B cell (primary cell): Measurements from ENCODE around the gene IPO11. TPM values are rescaled to one million over a fixed set of nuclear protein-coding genes. Genes with fewer than 3 reads are reported as not detected.
"Not testable (repeated sequence)": the region's sequence is repeated elsewhere in the genome, so short reads cannot be mapped to it uniquely, and the experiment has no call there.

Source experiments
- ATAC-seq: fragments of 200-7000 bp; cut with Tn5 transposase; one replicate; pipeline ENCODE4 v1.10.0; 2021; ENCODE audit warnings: low read depth, mild to moderate bottlenecking, moderate number of reproducible peaks, moderate library complexity
- CTCF ChIA-PET: fragments of 350-600 bp; sonication (Branson Sonifier 250); formaldehyde crosslinking; loops from one replicate; lab custom pipeline; 2021; ENCODE audit warnings: antibody characterized with exemption, inconsistent platforms; lab: Charles Lee
- POLR2A ChIA-PET: fragments of 350-600 bp; sonication (Branson Sonifier 250); formaldehyde crosslinking; loops from one replicate; lab custom pipeline; 2021; ENCODE audit warnings: antibody characterized with exemption; lab: Charles Lee
- DNase-seq: peaks from one replicate; pipeline ENCODE4 v3.0.0; 2013
- H2AFZ ChIP-seq: 2 replicates; pipeline ENCODE4 v1.6.1; 2012; ENCODE audit warnings: mild to moderate bottlenecking, low read depth, low read length; ENCODE audit not compliant: insufficient read depth, poor library complexity, severe bottlenecking
- H3K27ac ChIP-seq, 2 donors: 1 replicate in 1 of 2; 2 replicates in 1 of 2; pipeline ENCODE4 v1.5.1; 2012 to 2013; ENCODE audit warnings: low read length in 2 of 2, mild to moderate bottlenecking in 2 of 2, moderate library complexity in 1 of 2
- H3K27me3 ChIP-seq, 4 experiments: fragments of 200-600 bp in 1 of 4; sonication (generic) in 1 of 4; replicated peaks in 1 of 4; 1 replicate in 2 of 4; 2 replicates in 2 of 4; pipeline versions ENCODE4 v1.6.1 to v1.7.0; 2013 to 2016; ENCODE audit warnings: low read length in 3 of 4, mild to moderate bottlenecking in 2 of 4, mixed read lengths in 1 of 4, moderate library complexity in 1 of 4; ENCODE audit not compliant: insufficient read depth in 4 of 4, control insufficient read depth in 3 of 4; ENCODE audit errors: control extremely low read depth in 1 of 4
- H3K36me3 ChIP-seq, 2 experiments: replicated peaks in 1 of 2; 1 replicate in 1 of 2; 2 replicates in 1 of 2; pipeline versions ENCODE4 v1.6.1 to v1.7.1; 2013; ENCODE audit warnings: low read length in 1 of 2; ENCODE audit not compliant: insufficient read depth in 2 of 2, control insufficient read depth in 1 of 2; ENCODE audit errors: control extremely low read depth in 1 of 2, extremely low read depth in 1 of 2
- H3K4me1 ChIP-seq, 2 donors: fragments of 200-600 bp in 1 of 2; sonication (generic) in 1 of 2; 1 replicate in 1 of 2; 2 replicates in 1 of 2; pipeline versions ENCODE4 v1.5.1 to v1.6.1; 2013 to 2017; ENCODE audit warnings: low read length in 2 of 2; ENCODE audit not compliant: control insufficient read depth in 2 of 2, insufficient read depth in 2 of 2
- H3K4me2 ChIP-seq: replicated peaks from 2 replicates; pipeline ENCODE3; 2012; ENCODE audit warnings: mild to moderate bottlenecking, low read depth, low read length; ENCODE audit not compliant: poor library complexity, severe bottlenecking
- H3K4me3 ChIP-seq, 5 experiments: fragments of 200-600 bp in 1 of 5; sonication (generic) in 1 of 5; 1 replicate in 3 of 5; 2 replicates in 2 of 5; pipeline versions ENCODE4 v1.5.1 to v1.7.0; 2011 to 2016; ENCODE audit warnings: low read length in 4 of 5, mild to moderate bottlenecking in 4 of 5, low read depth in 2 of 5, control low read depth in 1 of 5, moderate library complexity in 1 of 5; ENCODE audit not compliant: insufficient read depth in 1 of 5; ENCODE audit errors: control extremely low read depth in 1 of 5, extremely low read depth in 1 of 5
- H3K79me2 ChIP-seq: fragments of 200-600 bp; sonication (generic); one replicate; pipeline ENCODE4 v1.6.0; 2016; ENCODE audit warnings: low read length; ENCODE audit not compliant: control insufficient read depth, insufficient read depth
- H3K9ac ChIP-seq: fragments of 200-600 bp; sonication (generic); 2 replicates; pipeline ENCODE4 v1.6.1; 2017; ENCODE audit warnings: mild to moderate bottlenecking, low read length, moderate library complexity
- H3K9me3 ChIP-seq, 3 donors: one replicate each; pipeline versions ENCODE4 v1.6.1 to v1.7.1; 2013; ENCODE audit warnings: low read length in 2 of 3; ENCODE audit not compliant: control insufficient read depth in 2 of 3, insufficient read depth in 1 of 3; ENCODE audit errors: control extremely low read depth in 1 of 3
- H4K20me1 ChIP-seq: 2 replicates; pipeline ENCODE4 v1.6.0; 2012; ENCODE audit warnings: mild to moderate bottlenecking, low read length; ENCODE audit not compliant: insufficient read depth, control insufficient read depth, poor library complexity, severe bottlenecking
- H3K27ac Mint-ChIP-seq: one replicate; pipeline ENCODE4 v1.8.0; 2021; ENCODE audit warnings: mixed read lengths
- H3K27me3 Mint-ChIP-seq: one replicate; pipeline ENCODE4 v1.8.0; 2021; ENCODE audit warnings: mixed read lengths
- H3K4me1 Mint-ChIP-seq: one replicate; pipeline ENCODE4 v1.8.0; 2021; ENCODE audit warnings: mixed read lengths
- H3K4me3 Mint-ChIP-seq: one replicate; pipeline ENCODE4 v1.8.0; 2021; ENCODE audit warnings: mixed read lengths
- H3K9me3 Mint-ChIP-seq: one replicate; pipeline ENCODE4 v1.8.0; 2022; ENCODE audit warnings: mixed read lengths; ENCODE audit not compliant: insufficient read depth
- EZH2 ChIP-seq: IDR thresholded peaks from 2 replicates; pipeline ENCODE4 v1.6.1; 2012; ENCODE audit warnings: borderline replicate concordance, low read depth, mild to moderate bottlenecking, moderate library complexity, low read length; ENCODE audit not compliant: insufficient read depth, poor library complexity, severe bottlenecking
- WGBS: methylation state at CpG from one replicate; pipeline ENCODE4 v1.1.5; 2013; ENCODE audit warnings: missing lambda C conversion rate; ENCODE audit not compliant: insufficient coverage; 5-methylcytosine and 5-hydroxymethylcytosine counted together
- intact Hi-C: fragments of 100-400 bp; cut with micrococcal nuclease; formaldehyde crosslinking; loops from one replicate; pipeline ENCODE4 v1.10.0; 2022
- polyA plus RNA-seq: library from polyadenylated mRNA; depleted of rRNA; stranded (reverse); fragments of >200 nt; gene quantifications from 2 replicates; pipeline ENCODE4 v1.2.3, GENCODE V29; 2012
- total RNA-seq, 2 donors: library from RNA; stranded (reverse); fragments of 120-200 nt in 1 of 2; gene quantifications; 1 replicate in 1 of 2; 2 replicates in 1 of 2; pipeline versions ENCODE4 v1.2.3 to v1.2.4, GENCODE V29; 2013 to 2022
- TF ChIP-seq, protein P1 (sequence below): fragments of 200-600 bp; IDR thresholded peaks from one replicate; pipeline ENCODE4 v1.8.0; 2022; ENCODE audit warnings: antibody characterized with exemption, mild to moderate bottlenecking

IPO11 gene
- total and polyA plus RNA-seq, 2 donors (not counting 1 experiment from before 2014, with no cell fraction given), result 3.8 to 37.4 TPM

DNA sequence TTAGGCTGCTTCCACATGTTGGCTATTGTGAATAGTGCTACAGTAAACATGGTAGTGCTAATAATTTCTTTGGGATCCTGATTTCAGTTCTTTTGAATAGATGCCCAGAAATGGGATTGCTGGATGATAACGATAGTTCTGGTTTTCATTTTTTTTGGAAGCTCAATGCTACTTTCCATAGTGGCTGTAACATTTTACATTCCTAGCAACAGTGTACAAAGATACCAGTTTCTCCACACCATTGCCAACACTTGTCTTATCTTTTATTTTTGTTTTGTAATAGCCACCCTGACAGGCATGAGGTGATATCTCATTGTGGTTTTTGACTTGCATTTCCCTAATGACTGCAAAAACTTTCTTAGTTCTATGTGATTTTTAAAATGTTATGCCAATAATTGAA lies 97.2 kb downstream of the IPO11 start:
- no peak overlapping the region for H3K4me2 ChIP-seq
- WGBS, result no CpG with 5 or more reads among the region's 1 CpG
- H3K79me2 ChIP-seq, result no peaks in the 10 kb centered on the region
- H3K4me1 ChIP-seq, result no peaks in the 10 kb centered on the region
- no peak overlapping the region for H3K9ac ChIP-seq
- TF ChIP-seq, protein P1, sequence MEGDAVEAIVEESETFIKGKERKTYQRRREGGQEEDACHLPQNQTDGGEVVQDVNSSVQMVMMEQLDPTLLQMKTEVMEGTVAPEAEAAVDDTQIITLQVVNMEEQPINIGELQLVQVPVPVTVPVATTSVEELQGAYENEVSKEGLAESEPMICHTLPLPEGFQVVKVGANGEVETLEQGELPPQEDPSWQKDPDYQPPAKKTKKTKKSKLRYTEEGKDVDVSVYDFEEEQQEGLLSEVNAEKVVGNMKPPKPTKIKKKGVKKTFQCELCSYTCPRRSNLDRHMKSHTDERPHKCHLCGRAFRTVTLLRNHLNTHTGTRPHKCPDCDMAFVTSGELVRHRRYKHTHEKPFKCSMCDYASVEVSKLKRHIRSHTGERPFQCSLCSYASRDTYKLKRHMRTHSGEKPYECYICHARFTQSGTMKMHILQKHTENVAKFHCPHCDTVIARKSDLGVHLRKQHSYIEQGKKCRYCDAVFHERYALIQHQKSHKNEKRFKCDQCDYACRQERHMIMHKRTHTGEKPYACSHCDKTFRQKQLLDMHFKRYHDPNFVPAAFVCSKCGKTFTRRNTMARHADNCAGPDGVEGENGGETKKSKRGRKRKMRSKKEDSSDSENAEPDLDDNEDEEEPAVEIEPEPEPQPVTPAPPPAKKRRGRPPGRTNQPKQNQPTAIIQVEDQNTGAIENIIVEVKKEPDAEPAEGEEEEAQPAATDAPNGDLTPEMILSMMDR, result no peak
- no peak for TF ChIP-seq EZH2
- Mint-ChIP-seq H3K4me3 (no peak overlapping the region), H3K9me3 (peaks cover 3% of the 10 kb centered on the region), H3K27me3 (no peaks in the 10 kb centered on the region), H3K4me1 (peaks cover 4% of the 10 kb centered on the region), H3K27ac (no peak overlapping the region)
- POLR2A ChIA-PET, result no interaction called here
- ATAC-seq (no peak), DNase-seq (no peak)
- H3K4me3 ChIP-seq, result no peak overlapping the region
- no peaks in the 10 kb centered on the region for H4K20me1 ChIP-seq
- CTCF ChIA-PET, result no interaction called here
- H3K36me3 ChIP-seq, result peaks cover 2 to 17% of the 10 kb centered on the region in 2 experiments
- H3K9me3 ChIP-seq, result peaks cover 0 to 3% (median 0%) of the 10 kb centered on the region in 3 donors
- no peaks in the 10 kb centered on the region for H3K27me3 ChIP-seq
- H2AFZ ChIP-seq, result no peak overlapping the region
- no peak overlapping the region for H3K27ac ChIP-seq
- intact Hi-C loops, result no loop called here

DNA sequence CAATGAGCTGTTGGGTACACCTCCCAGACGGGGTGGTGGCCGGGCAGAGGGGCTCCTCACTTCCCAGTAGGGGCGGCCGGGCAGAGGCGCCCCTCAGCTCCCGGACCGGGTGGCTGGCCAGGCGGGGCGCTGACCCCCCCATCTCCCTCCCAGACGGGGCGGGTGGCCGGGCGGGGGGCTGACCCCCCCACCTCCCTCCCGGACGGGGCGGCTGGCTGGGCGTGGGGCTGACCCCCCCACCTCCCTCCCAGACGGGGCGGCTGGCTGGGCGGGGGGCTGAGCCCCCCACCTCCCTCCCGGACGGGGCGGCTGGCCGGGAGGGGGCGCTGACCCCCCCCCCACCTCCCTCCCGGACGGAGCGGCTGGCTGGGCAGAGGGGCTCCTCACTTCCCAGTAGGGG lies 100.5 kb downstream of the IPO11 start:
- H4K20me1 ChIP-seq, H3K79me2 ChIP-seq, intact Hi-C loops, CTCF ChIA-PET, H3K4me3 Mint-ChIP-seq, H3K27me3 Mint-ChIP-seq, H3K27me3 ChIP-seq, H2AFZ ChIP-seq, H3K4me1 ChIP-seq, H3K9ac ChIP-seq, H3K4me1 Mint-ChIP-seq, H3K9me3 ChIP-seq, POLR2A ChIA-PET, H3K4me3 ChIP-seq, DNase-seq, H3K27ac Mint-ChIP-seq, H3K4me2 ChIP-seq, ATAC-seq, H3K27ac ChIP-seq, H3K9me3 Mint-ChIP-seq: not testable (repeated sequence)
- no CpG with 5 or more reads among the region's 28 CpGs for WGBS
- peaks cover 3 to 12% of the 10 kb centered on the region in 2 experiments for H3K36me3 ChIP-seq
